GM19455 (cell line): Measurements from ENCODE around the gene RPUSD2.

ENCODE experiments used
- ATAC-seq: cut with Tn5 transposase; IDR thresholded peaks from one replicate; pipeline ENCODE4 v1.9.1; 2021; ENCODE audit not compliant: unreplicated experiment

The RPUSD2 gene

GRCh38 chr15:40569129-40569953, at the start of gene RPUSD2:
Gene RPUSD2, plus strand, starts transcription at chr15:40569299. Its CDS starts 39 bp downstream, at chr15:40569338.
- peak; percentile 44 for ATAC-seq

GRCh38 chr15:40523611-40524010, 45.5 kb upstream of the RPUSD2 start:
- ATAC-seq = no peak

GRCh38 chr15:40525855-40526254, 43.2 kb upstream of the RPUSD2 start:
- ATAC-seq = no peak

GRCh38 chr15:40528801-40529200, 40.3 kb upstream of the RPUSD2 start:
- no peak for ATAC-seq

GRCh38 chr15:40533763-40534364, 35.2 kb upstream of the RPUSD2 start:
- no peak for ATAC-seq

- ATAC-seq = no peak
Observed at GRCh38 chr15:40534371-40534770, 34.7 kb upstream of the RPUSD2 start.

GRCh38 chr15:40536501-40536900, 32.6 kb upstream of the RPUSD2 start:
- no peak for ATAC-seq

GRCh38 chr15:40538976-40539375, 30.1 kb upstream of the RPUSD2 start:
- no peak for ATAC-seq

GRCh38 chr15:40543082-40543481, 26.0 kb upstream of the RPUSD2 start:
- no peak for ATAC-seq

GRCh38 chr15:40543631-40544294, 25.3 kb upstream of the RPUSD2 start:
- ATAC-seq = no peak

- no peak for ATAC-seq
Observed at GRCh38 chr15:40545457-40545856, 23.6 kb upstream of the RPUSD2 start.

- no peak for ATAC-seq
Observed at GRCh38 chr15:40548610-40549009, 20.5 kb upstream of the RPUSD2 start.

GRCh38 chr15:40549894-40550293, 19.2 kb upstream of the RPUSD2 start:
- ATAC-seq = no peak

GRCh38 chr15:40550341-40551037, 18.6 kb upstream of the RPUSD2 start:
- ATAC-seq = peak; percentile 74

GRCh38 chr15:40554161-40554525, 15.0 kb upstream of the RPUSD2 start:
- no peak for ATAC-seq

- ATAC-seq = no peak
Observed at GRCh38 chr15:40555876-40556275, 13.2 kb upstream of the RPUSD2 start.

GRCh38 chr15:40558952-40559742, 10.0 kb upstream of the RPUSD2 start:
- ATAC-seq = no peak

- no peak for ATAC-seq
Observed at GRCh38 chr15:40562691-40563090, 6.4 kb upstream of the RPUSD2 start.

- no peak for ATAC-seq
Observed at GRCh38 chr15:40563426-40563825, 5.7 kb upstream of the RPUSD2 start.

- ATAC-seq = peak; percentile 94
Observed at GRCh38 chr15:40564591-40565332, 4.3 kb upstream of the RPUSD2 start, which contains the start of gene CCDC32. Gene CCDC32, minus strand, starts transcription at chr15:40565042. Its CDS starts 2,027 bp downstream, at chr15:40563015.
